PC-3 (cell line): Measurements from ENCODE around the gene DAAM2.

Source experiments
- EZH2phosphoT487 ChIP-seq: fragments of 300-600 bp; sonication (generic); IDR thresholded peaks from 2 replicates; pipeline ENCODE4 v1.6.1; 2018; ENCODE audit warnings: mild to moderate bottlenecking, antibody characterized with exemption, low read length, borderline replicate concordance
- TF ChIP-seq, protein P1 (sequence below): fragments of 300-600 bp; sonication (generic); conservative IDR thresholded peaks from 2 replicates; pipeline ENCODE4 v1.5.1; 2017; ENCODE audit warnings: antibody characterized with exemption, low read depth, mild to moderate bottlenecking, low read length

DNA sequence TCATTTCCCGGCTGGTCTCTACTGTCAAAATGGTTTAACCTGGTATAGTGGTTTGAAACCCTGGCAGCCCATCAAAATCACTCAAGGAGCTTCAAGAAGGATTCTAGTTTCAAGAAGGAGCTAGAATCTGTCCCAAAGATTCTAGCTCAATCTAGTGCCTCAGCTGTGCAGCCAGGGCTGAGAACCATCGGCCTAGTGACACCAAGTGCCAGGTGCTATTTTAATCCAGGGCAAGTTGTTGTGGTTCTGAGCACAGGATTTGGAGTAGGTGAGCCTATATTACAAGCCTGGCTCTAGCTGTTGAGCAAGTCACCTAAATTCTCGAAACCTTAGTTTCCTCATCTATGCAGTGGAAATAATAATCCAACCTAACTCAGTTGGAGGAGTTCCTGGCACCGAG, 138.4 kb downstream of the DAAM2 start:
- TF ChIP-seq, protein P1, sequence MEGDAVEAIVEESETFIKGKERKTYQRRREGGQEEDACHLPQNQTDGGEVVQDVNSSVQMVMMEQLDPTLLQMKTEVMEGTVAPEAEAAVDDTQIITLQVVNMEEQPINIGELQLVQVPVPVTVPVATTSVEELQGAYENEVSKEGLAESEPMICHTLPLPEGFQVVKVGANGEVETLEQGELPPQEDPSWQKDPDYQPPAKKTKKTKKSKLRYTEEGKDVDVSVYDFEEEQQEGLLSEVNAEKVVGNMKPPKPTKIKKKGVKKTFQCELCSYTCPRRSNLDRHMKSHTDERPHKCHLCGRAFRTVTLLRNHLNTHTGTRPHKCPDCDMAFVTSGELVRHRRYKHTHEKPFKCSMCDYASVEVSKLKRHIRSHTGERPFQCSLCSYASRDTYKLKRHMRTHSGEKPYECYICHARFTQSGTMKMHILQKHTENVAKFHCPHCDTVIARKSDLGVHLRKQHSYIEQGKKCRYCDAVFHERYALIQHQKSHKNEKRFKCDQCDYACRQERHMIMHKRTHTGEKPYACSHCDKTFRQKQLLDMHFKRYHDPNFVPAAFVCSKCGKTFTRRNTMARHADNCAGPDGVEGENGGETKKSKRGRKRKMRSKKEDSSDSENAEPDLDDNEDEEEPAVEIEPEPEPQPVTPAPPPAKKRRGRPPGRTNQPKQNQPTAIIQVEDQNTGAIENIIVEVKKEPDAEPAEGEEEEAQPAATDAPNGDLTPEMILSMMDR: no peak
- no peak for TF ChIP-seq EZH2phosphoT487
